NCI-H446 (cell line): ENCODE measurements around the gene TET2.

Experiments used
- DNase-seq, 2 experiments: peaks; one replicate each; lab custom pipeline; 2025; lab: John Stamatoyannopoulos, UW

TET2 gene

DNA sequence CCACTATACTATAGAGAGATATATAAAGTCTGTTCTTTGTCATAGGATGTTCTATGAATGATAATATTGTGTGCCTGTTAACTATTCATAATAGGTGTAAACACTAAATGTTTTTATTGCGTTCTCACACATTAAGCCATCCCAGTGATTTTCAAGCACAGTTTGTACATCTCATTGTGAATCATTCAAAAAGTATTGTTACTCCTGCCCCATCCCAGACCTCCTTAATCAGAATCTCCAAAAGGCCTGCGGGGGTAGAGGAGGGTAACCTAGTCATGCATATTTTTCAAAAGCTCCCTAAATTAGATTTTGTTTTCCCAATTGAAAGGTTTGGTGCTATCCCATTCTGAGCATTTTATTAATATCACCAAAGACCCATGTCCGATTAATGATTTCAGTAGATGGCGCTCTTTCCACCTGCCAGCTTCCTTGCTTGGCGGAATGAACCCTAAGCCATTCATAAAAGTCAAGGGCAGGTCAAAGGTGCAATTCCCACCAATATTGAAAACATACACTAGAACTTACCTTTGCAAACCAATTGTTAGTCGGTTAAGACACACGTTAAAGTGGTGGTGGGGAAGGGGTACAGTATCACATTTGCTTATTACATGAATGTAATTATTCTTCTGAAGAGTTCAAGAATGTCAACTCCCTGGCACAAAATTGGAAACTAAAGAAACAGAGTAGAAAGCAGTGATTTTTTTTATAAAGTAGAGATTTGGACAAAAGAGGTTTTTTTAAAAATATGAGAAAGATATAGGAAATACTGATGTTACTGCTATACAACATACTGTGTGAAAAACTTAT, 5.8 kb upstream of the TET2 start:
- peak; percentile 3 to 59 for DNase-seq

DNA sequence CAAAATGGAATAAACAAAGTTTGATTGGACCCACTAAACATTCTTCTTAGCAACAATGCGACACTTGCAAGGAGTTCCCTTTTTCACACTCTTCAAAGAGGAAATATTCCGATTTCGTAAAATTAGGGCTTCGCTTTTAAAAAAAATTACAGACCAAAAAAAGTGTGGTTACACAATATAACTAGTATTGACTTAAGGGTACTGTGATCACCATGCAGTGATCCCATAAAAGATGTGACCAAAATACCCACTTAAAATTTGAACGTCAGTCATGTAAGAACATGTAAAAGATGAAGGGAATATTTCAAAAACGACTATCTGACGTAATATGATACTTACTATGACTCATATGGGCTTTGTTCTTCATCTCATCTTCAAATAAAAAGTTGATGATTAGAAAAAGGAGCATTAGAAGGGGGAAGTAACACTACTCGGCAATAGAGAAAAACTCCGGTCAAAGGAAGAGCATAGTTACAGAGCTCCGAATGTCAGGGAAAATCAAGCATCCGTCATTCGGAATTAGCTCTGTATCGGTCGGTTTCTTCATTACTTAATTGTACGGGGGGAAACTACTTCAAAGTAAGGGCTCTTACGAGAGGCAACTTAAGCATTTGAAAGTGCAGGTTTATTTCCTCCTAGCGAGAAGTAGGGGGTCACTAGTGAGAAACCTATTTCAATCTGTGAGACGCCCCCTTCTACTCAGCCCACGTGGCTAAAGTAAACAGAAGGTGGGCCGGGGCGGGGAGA, 1.3 kb upstream of the TET2 start:
- DNase-seq, result no peak

DNA sequence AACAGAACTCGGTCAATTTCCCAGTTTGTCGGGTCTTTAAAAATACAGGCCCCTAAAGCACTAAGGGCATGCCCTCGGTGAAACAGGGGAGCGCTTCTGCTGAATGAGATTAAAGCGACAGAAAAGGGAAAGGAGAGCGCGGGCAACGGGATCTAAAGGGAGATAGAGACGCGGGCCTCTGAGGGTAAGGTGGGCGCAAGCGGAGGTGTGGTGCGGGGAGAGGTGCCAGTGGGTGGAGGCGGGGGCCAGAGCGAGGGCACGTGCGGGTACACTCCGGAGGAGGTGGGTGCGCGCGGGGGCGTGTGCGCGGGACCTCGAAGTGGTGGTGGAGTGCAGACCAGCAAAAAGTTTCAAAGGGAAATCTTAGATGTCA, 787 bp upstream of the TET2 start:
- DNase-seq, result no peak

DNA sequence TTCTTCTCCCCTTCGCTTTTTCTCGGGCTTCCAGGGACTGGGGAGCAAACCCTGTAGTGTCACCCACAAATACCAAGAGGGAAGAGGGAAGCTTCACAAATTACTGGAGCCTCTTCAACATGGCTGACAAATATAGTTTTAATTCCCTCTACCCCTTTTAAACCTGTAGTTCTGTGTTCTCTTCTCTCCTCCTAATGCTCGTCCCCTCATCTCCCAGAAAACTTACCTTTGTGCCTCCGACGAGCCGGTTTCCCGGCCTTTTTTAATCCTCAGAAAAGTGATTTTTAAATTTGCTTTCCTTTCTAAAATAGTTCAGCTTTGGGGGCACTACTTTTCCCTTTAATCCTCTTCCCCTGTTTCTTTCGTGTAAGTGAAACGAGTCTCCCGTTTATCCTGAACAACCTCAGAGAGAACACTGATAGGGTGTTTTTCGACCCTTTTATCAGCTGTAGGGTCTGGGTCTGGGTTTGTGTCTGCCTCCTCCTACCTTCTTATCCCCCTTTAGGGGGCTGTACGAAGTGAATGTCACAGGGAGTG, 408 bp downstream of the TET2 start:
- DNase-seq, result peak in 1 of 2 experiments; percentile 71

DNA sequence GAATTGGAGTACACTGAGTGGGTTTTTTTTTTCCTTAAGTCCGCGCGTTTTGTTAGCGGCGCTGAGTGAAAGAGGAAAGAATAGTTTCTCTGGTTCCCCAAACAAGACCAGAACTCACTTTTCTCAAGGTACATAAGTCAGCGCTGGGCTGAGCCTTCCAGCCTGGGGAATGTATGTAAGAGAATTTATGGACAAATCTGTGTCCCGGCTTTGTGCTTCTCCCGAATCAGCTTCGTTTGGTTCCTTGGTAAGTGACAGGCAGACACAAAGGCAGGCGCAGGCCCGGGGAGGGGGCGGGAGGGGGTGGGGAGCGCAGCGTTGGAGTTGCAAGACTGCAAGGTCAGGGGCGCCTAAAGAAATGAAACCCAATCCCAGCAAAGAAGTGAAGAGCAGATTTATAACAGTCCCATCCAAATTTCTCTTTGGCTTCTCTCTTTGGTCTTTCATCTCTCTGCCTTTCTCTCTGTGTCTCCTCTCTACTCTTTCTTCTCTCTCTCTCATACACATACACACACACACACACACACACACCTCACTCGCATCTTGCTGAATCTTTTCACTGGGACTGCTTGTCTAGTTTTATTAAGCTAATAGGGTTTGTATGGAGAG, 981 bp downstream of the TET2 start:
- DNase-seq, result peak in 1 of 2 experiments; percentile 36

DNA sequence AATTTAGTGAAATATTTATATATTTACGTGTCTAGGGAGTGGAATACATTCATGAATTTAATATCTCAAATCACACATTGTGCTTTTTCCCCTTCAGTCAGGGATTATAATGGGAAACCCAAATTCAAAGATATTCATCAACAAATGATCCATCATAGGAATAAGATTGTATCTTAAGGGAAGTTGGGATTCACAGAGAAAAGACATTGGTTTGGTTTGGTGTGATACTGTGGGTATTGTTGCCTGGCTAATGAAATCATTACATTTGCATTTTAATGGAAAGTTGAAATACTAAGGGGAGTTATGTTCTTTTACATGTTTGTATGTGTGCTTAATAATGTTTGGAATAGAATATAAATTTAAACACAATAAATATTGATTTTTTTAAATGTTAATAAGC, 1.7 kb downstream of the TET2 start:
- DNase-seq, result no peak

DNA sequence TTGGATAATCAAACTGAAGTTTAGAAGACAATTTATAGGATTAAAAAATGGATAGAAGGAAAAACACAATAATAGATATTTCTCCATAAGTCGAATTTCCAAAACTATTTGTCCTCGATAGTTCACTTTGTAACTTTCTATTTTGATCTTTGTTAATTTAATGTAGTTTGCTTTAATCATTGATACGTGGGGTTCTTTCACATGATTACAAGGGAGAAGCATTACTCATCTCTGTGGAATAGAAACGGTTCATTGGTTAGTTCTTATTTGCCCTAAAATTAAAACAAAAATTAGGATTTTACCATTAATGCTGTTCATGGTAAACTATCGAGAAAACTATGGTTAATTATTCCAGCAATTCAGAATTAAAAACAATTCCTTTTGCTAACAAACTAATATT, 2.1 kb downstream of the TET2 start:
- no peak for DNase-seq

DNA sequence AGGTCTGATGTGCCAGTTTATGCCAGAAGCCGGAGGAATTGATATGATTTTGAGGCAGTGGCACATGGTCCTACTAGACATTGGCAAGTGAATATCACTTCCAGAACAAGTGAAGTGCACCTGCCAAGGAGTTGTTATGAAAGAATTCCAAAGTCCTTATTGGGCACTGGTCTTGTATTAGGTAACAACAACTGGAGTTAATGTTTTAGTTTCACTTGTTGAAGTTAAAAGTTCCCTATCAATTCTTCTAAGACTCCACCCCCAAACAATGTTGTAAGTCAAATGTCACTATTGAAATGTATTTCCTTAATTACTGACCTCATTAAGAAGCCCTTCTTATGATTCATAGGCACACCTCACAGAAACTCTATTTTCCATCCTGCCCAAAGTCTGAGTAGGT, 3.1 kb downstream of the TET2 start:
- DNase-seq, result peak in 1 of 2 experiments; percentile 4

DNA sequence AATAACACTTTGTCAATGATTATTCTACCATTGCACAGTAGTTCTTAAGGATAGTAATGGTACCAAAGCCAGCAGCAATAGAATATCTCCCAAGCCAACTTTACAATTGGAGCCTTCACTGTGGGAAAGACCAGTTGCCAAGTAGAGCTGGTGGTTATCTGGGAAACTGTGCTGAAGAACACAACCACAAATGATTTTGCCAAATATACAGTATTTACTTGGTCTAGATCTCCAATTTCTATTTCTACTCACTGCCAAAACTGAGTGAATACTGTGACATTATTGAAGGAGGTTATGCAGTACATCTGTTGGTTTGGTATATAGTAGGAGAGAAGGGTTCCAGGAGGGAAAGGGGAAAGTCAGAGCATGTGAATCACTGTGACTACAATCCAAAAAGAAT, 3.8 kb downstream of the TET2 start:
- DNase-seq, result peak; percentile 48 to 79

DNA sequence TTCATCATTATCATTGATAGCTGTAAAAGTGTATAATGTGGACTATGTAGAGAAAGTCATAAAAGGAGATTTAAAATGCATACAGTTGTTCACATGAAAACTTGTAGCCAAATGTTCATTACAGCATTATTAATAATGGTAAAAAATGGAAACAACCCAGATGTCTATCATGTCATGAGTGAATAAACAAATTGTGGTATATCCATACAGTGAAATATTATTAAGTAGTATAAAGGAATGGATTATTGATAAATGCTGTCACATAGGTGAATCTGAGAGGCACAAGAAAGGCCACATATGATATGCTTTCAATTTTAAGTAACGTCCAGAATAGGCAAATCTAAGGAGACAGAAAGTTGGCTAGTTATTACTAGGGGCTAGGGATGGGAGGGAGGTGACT, 7.1 kb downstream of the TET2 start:
- no peak for DNase-seq

DNA sequence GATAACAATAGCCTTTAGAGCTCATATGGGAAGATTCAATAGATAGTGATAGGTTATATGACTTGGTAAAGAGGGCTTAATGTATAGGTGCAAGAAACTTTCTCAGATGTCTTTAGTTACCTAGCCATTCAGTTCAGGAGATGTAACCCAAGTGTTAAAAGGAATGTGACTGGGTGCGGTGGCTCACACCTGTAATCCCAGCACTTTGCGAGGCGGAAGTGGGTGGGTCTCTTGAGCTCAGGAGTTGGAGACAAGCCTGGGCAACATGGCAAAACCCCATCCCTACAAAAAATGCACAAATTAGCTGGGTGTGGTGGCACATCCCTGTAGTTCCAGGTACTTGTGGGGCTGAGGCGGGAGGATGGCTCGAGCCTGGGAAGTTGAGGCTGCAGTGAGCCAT, 7.9 kb downstream of the TET2 start:
- DNase-seq, result no peak

DNA sequence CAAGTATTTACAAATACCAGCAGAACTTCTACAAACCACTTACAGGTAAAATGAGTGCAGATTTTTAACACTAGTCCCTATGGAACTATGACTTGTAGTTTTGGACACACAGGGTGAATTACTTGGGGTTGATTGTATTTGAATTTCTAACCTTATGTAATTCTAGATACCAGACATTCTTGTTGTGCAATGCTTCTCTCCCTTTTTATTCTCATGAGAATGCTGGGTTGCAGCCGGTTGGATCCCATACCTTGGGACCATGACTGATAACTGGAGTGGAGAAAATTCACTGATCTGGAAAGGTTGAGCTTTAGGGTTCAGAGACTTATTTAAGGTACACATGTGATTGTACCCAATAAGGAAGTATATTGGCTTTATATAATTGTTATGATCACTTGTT, 8.8 kb downstream of the TET2 start:
- no peak for DNase-seq

DNA sequence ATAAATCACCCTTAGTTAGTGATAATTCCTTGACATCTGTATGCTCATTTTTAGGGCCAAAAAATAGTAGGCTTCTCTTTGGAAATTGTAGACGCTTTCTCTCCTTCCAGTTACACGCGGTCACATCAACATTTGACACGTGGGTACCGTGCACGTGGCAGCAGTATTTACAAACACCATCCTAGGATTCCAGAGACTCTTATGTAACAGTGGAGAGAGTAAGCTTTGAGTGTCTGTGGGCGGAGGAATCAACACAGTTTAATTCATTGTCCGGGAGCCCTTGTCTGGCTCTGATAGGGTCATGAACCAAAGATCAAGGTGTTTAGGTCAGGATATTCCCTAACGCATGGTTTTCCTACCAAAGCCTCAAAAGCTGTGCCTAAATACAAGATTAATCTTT, 12.2 kb downstream of the TET2 start:
- no peak for DNase-seq

DNA sequence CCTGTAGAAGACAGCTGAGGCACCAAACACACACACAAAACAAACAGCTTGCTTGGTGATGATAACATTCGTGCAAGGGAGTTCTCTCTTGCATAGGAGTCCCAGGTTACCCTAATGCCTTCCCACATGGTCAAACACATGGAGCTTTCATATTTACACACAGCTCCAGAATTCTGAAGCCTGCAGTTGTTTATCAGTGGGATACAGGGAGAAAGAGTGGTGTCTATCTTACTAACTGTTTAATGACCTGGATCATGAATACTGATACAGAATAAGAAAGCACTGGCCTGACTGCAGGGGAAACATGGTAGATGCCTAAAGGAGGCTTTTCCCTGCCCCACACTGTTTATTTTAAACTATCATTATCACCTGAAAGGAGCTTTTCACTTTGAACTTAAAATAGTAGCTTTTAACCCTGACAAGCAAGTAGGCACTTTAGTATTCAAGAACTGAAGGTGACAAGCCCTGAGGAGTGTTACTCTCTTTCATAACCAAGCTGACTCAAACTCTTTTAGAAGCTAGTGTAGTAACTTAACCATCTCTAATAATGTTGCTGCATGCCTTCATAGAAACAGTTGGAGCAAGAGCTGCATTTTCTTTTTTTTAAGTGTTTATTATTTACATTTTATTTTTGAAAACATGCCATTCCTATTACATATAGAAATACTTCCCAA, 15.6 kb downstream of the TET2 start:
- no peak for DNase-seq

DNA sequence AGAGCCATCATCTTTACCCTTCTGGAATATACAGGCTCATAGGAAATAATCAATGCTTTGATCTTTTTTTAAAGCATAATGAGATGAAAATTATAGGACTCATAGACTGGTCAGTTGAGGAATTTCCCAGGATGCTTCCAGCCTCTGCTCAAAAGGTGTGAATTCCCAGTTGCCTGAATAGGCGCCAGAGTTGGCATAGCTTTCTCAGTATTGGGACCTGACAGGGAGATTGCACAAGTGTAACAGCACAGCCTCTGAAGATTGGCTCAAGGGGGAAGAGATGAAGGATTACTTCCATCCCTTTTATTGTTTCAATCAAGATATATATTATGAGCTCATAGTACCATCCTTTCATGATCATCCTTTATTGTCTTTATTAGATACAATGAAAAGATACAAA, 17.9 kb downstream of the TET2 start:
- DNase-seq, result no peak

DNA sequence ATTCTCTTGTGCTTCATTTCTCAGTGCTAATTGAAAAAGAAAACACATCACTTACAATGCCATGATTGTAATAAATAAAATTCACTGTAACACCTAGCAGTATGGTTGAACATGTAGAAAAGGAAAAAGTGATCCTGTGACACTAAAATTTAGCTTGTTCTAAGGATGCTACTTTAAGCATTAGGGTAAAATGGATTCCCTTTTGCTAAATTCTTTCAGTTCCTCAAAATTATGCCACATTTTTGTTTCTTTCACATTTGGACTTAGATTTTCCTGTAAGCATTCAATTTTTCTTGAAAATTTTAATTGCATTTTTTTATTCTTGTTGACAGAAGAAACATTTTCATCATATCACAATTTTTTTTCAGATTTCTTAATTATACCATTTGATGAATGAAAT, 19.4 kb downstream of the TET2 start:
- DNase-seq, result no peak

DNA sequence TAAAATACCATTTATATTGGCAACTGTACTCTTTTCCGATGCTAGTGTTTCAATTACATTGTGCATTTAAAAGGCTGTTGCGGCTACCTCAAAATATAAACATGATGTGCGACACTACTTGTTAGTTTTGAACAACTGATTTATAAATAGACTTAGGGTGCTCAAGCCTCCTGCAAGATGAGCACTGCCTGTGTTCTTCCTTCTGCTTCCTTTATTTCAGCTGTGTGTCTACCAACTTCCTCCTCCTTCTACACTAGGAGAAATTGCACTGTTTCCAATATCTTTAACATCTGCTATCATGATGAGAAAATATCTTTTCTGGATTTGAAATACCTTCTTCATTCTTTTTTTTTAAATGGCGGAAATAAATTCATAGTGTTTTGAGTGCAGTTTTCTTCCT, 24.0 kb downstream of the TET2 start:
- DNase-seq, result no peak

DNA sequence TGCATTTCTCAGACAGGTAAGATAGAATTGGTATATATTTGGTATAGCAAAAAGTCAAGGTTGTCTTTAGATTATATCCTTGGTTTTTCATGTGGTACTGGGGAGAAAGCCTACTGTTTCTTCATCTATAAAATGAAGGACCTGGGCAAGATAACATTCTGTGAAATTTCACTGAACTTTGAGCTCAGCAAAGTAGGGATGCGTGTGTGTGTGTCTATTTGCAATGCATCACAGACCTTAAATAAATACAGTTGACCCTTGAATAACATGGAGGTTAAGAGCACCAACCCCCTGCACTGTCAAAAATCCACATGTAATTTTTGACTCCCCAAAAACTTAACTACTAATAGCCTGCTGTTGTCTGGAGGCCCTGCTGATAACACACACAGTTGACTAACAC, 25.2 kb downstream of the TET2 start:
- no peak for DNase-seq

DNA sequence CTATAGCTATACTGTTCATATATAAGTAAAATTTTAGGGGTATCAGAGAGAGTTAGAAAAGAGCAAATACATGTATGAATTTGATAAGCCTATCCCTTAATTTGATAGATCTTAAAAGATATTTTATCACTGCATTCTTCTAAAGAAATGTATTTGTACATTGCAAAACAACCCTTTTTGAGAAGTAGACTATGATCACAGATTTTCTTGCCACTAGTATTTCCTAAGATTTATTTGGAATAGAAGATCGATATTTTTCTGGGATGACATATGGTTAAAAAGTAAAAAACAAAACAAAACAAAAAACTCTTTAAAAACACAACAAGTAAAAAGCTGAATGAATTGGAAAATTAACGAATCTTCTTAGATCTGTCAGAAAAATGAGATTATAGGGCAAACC, 27.4 kb downstream of the TET2 start:
- no peak for DNase-seq

DNA sequence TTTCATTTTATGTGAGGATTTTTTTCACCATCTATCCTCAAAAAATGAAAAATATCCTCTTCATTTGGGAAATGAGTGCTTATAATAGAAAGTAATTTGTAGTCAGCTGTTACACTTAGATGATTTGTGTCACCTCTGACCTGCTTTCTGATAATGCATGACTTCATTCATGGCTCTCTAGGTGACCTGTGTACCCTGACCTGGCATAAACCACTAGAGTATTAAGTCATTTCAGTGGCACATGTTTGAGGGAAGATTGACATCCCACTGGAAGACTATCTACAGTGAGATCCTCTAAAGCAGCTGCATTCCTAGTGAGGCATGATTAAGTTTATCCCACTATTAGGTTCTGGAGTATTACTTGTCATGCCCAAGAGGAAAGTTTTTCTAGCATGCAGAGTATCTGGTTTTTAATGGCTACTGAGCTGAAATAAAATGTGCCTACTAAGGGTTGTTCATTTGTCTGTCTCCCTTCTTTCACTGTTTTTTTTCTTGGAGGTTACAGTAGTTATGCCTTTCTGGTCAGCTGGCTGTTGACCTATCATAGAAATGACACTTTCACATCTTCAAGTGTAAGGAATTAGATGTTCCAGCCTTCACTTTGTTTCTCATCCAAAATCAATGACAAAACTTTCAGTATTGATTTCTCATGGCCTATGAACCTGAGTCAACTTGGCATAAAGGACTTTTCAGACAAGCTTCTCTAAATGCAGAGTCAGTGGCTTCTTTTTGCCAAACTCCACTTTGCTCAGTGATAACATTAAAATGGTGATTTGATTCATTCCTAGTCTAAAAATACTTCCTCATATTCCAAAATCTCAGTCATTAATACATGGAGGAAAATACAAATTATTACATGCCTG, 33.1 kb downstream of the TET2 start:
- no peak for DNase-seq

DNA sequence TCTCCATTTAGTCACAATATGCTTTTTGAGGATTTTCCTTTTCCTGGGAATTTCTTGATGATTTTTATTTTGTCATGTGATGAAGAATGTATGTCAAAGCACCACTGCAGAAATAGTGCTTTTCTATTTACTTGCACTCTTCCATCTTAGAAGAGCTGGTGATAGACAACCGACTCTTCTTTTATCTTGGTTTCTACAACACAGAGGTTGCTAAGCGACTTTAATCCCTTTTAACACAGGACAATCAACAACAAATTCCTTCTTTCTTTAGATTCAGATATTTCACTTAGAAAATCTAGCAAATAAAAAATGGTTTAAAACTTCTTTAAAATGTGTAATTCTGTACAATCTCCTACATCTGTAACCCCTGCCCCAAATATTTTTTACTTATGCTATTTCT, 34.6 kb downstream of the TET2 start:
- no peak for DNase-seq
